HepG2 (cell line): ENCODE measurements around the gene BPIFB4. TPM values are rescaled to one million over a fixed set of nuclear protein-coding genes. Genes with fewer than 3 reads are reported as not detected.
A peak's percentile ranks its signal among the peaks of the same experiment; 100 is the strongest.

Experiments
- DMAP1 ChIP-seq: IDR thresholded peaks from 2 replicates; pipeline ENCODE4 v1.6.1; 2016
- HINFP ChIP-seq: sonication (generic); formaldehyde crosslinking; IDR thresholded peaks from 2 replicates; pipeline ENCODE4 v1.4.0; 2020; ENCODE audit warnings: low read depth, mild to moderate bottlenecking, missing genetic modification reagents
- ISX ChIP-seq: sonication (generic); formaldehyde crosslinking; conservative IDR thresholded peaks from 2 replicates; pipeline ENCODE4 v1.5.0; 2020; ENCODE audit warnings: missing genetic modification reagents
- MIER2 ChIP-seq: IDR thresholded peaks from 2 replicates; pipeline ENCODE4 v1.6.1; 2016; ENCODE audit warnings: missing biosample characterization, missing genetic modification reagents
- NFAT5 ChIP-seq: sonication (generic); formaldehyde crosslinking; IDR thresholded peaks from 2 replicates; pipeline ENCODE4 v1.4.0; 2020; ENCODE audit warnings: missing genetic modification reagents
- PAXIP1 ChIP-seq: sonication (generic); formaldehyde crosslinking; conservative IDR thresholded peaks from 2 replicates; pipeline ENCODE4 v1.4.0; 2020; ENCODE audit warnings: mild to moderate bottlenecking, missing genetic modification reagents, moderate library complexity
- PHB2 ChIP-seq: fragments of 450-650 bp; IDR thresholded peaks from 2 replicates; pipeline ENCODE4 v1.6.1; 2018; ENCODE audit not compliant: partially characterized antibody
- PTBP1 ChIP-seq: fragments of 200-400 bp; formaldehyde crosslinking; IDR thresholded peaks from 2 replicates; pipeline ENCODE4 v1.6.1; 2018; ENCODE audit warnings: low read length, low read depth; ENCODE audit not compliant: poor library complexity, severe bottlenecking
- RNF219 ChIP-seq: sonication (generic); formaldehyde crosslinking; IDR thresholded peaks from 2 replicates; pipeline ENCODE4 v1.5.0; 2020; ENCODE audit warnings: mild to moderate bottlenecking, missing genetic modification reagents
- SMYD3 ChIP-seq: sonication (generic); formaldehyde crosslinking; IDR thresholded peaks from 2 replicates; pipeline ENCODE4 v1.8.1; 2023; ENCODE audit warnings: mild to moderate bottlenecking, missing genetic modification reagents
- XBP1 ChIP-seq: sonication (generic); formaldehyde crosslinking; IDR thresholded peaks from 2 replicates; pipeline ENCODE4 v1.5.0; 2020; ENCODE audit warnings: missing genetic modification reagents
- ZNF281 ChIP-seq: sonication (generic); formaldehyde crosslinking; IDR thresholded peaks from 2 replicates; pipeline ENCODE4 v1.4.0; 2020; ENCODE audit warnings: missing genetic modification reagents, borderline replicate concordance
- ZNF577 ChIP-seq: sonication (generic); formaldehyde crosslinking; IDR thresholded peaks from 2 replicates; pipeline ENCODE4 v1.4.0; 2020; ENCODE audit warnings: mild to moderate bottlenecking, low read depth, missing genetic modification reagents, borderline replicate concordance
- ZSCAN29 ChIP-seq: sonication (generic); formaldehyde crosslinking; conservative IDR thresholded peaks from 2 replicates; pipeline ENCODE4 v1.4.0; 2020; ENCODE audit warnings: mild to moderate bottlenecking, missing genetic modification reagents
- polyA plus RNA-seq, 8 experiments: library from polyadenylated mRNA; depleted of rRNA in 3 of 8; stranded (reverse) in 7 of 8; unstranded in 1 of 8; fragments of >200 nt; fragmentation: Illumina TruSeq in 4 of 8; extraction: Trizol in 4 of 8; gene quantifications; 2 replicates each; pipeline versions ENCODE4 v1.2.1 to v1.2.3, GENCODE V29; 2011 to 2016; ENCODE audit warnings: low read depth in 4 of 8, missing spikeins in 1 of 8, mixed read lengths in 1 of 8; ENCODE audit not compliant: insufficient read depth in 1 of 8
- total RNA-seq, 5 experiments: library from RNA; depleted of rRNA; stranded (reverse); fragments of >200 nt; fragmentation: Illumina TruSeq; extraction: Trizol; gene quantifications; 2 replicates each; pipeline ENCODE4 v1.2.3, GENCODE V29; 2016; ENCODE audit warnings: low read depth in 1 of 5

Gene BPIFB4
- total and polyA plus RNA-seq, 2 of the 13 experiments (the other 11 are each of a cell fraction or from before 2014, with no cell fraction given): 0.09 TPM; not detected in 1

- TF ChIP-seq RNF219 (CRISPR knock-in tag) (no peak), XBP1 (no peak), DMAP1 (no peak), SMYD3 (CRISPR knock-in tag) (no peak), HINFP (no peak), NFAT5 (no peak), MIER2 (CRISPR knock-in tag) (0 out of 2 replicates have a peak, but pooled peaks have one; percentile 31), ZNF577 (no peak), ISX (CRISPR knock-in tag) (no peak), PAXIP1 (peak; percentile 92), ZNF281 (CRISPR knock-in tag) (peak; percentile 64; the same call in 1 of the 2 replicates), PHB2 (no peak), ZSCAN29 (CRISPR knock-in tag) (0 out of 2 replicates have a peak, but pooled peaks have one; percentile 37), PTBP1 (no peak)
Measured at GRCh38 chr20:33043731-33044181, 35.7 kb upstream of the BPIFB4 start (continued).
